NB4 (cell line): ENCODE data around the gene ARHGAP24.

Experiments used
- POLR2A ChIP-seq: IDR thresholded peaks from 2 replicates; pipeline ENCODE4 v1.6.1; 2011; ENCODE audit warnings: mild to moderate bottlenecking; ENCODE audit not compliant: insufficient read length; ENCODE audit errors: extremely low read depth
- TF ChIP-seq, protein P1 (sequence below): IDR thresholded peaks from one replicate; pipeline ENCODE4 v1.5.1; 2012; ENCODE audit warnings: low read depth, low read length
- TF ChIP-seq, protein P2 (sequence below): IDR thresholded peaks from 2 replicates; pipeline ENCODE4 v1.6.1; 2011; ENCODE audit warnings: low read depth, low read length

DNA sequence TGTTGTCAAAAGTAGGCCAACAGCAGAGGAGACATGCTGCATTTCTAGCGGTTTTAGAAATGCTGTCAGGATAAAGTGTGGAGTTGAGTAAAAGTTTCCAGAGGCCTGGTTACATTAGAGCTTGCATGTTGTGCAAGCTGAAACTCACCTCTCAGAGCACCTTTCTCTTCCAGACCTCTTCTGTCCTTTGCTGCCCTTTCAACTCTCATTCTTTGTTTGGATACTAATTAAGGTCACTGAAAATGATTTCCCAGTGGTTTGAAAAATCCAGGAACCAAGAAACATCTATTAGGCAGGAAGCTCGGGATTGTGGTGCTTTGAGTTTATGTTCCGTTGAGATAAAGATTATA, 458.3 kb downstream of the ARHGAP24 start:
- TF ChIP-seq, protein P1, sequence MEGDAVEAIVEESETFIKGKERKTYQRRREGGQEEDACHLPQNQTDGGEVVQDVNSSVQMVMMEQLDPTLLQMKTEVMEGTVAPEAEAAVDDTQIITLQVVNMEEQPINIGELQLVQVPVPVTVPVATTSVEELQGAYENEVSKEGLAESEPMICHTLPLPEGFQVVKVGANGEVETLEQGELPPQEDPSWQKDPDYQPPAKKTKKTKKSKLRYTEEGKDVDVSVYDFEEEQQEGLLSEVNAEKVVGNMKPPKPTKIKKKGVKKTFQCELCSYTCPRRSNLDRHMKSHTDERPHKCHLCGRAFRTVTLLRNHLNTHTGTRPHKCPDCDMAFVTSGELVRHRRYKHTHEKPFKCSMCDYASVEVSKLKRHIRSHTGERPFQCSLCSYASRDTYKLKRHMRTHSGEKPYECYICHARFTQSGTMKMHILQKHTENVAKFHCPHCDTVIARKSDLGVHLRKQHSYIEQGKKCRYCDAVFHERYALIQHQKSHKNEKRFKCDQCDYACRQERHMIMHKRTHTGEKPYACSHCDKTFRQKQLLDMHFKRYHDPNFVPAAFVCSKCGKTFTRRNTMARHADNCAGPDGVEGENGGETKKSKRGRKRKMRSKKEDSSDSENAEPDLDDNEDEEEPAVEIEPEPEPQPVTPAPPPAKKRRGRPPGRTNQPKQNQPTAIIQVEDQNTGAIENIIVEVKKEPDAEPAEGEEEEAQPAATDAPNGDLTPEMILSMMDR, result no peak
- TF ChIP-seq POLR2A, result no peak
- TF ChIP-seq, protein P2, sequence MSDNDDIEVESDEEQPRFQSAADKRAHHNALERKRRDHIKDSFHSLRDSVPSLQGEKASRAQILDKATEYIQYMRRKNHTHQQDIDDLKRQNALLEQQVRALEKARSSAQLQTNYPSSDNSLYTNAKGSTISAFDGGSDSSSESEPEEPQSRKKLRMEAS, result no peak
